CD4-positive, alpha-beta T cell treated with Interleukin-10 for 1 hour (primary cell): Measurements from ENCODE around the gene VIPR1.

ENCODE experiments used
- DNase-seq: peaks from one replicate; pipeline ENCODE4 v3.0.0-alpha.2; 2020

Gene VIPR1

DNA sequence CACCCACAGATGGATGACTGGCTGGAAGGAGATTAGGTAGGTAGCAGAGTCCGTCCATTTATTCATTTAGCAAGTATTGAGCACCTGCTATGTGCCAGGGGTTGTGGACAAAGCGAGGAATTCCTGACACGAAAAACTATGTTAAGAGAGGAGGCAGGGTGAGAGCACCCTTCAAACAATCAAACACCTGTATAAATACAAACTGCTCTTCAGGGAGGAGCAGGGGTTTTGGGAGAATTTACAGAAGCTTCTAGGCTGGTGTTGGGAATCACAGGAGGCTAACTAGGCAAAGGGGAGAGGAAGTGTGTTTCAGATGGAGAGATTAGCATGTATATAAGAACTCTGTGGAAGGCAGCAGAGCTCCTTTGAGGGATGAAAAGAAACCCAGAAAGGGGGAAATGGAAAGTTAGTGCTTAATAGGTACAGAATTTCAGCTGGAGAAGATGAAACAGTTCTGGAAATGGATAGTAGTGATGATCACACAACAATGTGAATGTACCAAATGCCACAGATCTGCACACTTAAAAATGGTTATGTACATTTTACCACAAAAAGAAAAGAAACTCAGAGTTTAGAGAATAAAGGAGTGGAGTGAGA lies 80.1 kb downstream of the VIPR1 start:
- DNase-seq: no peak
